OCI-LY7 (cell line): ENCODE measurements around the gene PSD2.

ENCODE experiments used
- EZH2phosphoT487 ChIP-seq: fragments of 200-600 bp; sonication (generic); IDR thresholded peaks from 2 replicates; pipeline ENCODE4 v1.6.1; 2018; ENCODE audit warnings: low read depth, borderline replicate concordance, mild to moderate bottlenecking, mixed run types, antibody characterized with exemption, low read length, moderate library complexity, mixed read lengths
- TF ChIP-seq, protein P1 (sequence below): fragments of 200-600 bp; sonication (generic); conservative IDR thresholded peaks from 2 replicates; pipeline ENCODE4 v1.5.1; 2014; ENCODE audit warnings: mild to moderate bottlenecking, antibody characterized with exemption, low read length, moderate library complexity, mixed read lengths

DNA sequence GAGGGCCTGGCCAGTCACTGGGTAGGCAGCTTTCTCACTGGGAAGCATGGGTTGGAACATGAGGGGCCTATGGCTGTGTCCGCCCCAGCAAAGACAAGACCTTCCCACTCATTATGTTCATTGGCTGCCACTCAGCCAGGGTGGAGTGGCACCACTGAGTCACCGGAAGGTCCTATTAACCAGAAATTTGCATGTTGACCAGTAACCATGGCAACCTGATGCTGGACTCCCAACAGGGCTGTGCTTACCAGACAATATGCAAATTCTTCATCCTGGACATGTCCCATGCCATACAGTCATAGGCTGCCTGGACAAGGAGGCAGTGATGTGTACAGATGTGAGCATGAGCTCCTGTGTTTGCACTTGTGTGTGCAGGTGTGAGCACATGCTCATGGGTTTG, 66.7 kb downstream of the PSD2 start:
- TF ChIP-seq, protein P1, sequence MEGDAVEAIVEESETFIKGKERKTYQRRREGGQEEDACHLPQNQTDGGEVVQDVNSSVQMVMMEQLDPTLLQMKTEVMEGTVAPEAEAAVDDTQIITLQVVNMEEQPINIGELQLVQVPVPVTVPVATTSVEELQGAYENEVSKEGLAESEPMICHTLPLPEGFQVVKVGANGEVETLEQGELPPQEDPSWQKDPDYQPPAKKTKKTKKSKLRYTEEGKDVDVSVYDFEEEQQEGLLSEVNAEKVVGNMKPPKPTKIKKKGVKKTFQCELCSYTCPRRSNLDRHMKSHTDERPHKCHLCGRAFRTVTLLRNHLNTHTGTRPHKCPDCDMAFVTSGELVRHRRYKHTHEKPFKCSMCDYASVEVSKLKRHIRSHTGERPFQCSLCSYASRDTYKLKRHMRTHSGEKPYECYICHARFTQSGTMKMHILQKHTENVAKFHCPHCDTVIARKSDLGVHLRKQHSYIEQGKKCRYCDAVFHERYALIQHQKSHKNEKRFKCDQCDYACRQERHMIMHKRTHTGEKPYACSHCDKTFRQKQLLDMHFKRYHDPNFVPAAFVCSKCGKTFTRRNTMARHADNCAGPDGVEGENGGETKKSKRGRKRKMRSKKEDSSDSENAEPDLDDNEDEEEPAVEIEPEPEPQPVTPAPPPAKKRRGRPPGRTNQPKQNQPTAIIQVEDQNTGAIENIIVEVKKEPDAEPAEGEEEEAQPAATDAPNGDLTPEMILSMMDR, result no peak
- no peak for TF ChIP-seq EZH2phosphoT487
